ENCODE data around the gene FUZ.

Gene FUZ

DNA sequence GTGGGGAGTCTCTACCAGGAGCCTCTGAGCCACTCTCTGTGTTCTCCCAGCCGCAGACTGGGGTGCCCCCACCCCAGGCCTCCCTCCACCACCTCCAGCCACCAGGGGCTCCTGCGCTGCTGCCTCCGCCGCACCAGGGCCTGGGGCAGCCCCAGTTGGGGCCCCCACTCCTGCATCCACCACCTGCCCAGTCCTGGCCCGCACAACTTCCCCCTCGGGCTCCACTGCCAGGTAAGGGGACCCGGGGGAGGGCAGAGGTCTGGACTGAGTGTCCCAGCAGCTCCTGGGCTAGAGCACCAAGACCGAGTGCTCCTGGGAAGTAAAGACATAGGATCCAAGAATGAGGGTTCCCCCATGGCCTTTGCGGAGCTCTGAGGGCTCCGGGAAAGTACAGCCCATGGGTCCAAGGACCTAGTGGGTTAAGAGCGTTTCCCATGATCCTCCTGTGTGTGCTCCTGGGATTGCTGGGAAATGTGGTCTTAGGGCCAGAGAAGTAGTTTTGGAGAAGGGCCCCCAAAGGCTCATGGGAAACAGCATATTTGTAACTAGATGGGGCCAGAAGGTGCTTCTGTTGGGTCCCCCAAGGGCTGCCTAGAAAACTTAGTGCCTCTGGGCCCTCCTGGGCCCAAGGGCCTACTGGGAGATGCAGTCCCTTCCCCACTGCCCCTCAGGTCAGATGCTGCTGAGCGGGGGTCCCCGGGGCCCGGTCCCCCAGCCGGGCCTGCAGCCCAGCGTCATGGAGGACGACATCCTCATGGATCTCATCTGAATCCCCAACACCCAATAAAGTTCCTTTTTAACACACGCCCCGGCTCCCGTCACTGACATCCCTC lies 23.3 kb upstream of the FUZ start:
- no peak for DNase-seq (ENCODE audit: low read depth)
- TF ChIP-seq, protein P1, sequence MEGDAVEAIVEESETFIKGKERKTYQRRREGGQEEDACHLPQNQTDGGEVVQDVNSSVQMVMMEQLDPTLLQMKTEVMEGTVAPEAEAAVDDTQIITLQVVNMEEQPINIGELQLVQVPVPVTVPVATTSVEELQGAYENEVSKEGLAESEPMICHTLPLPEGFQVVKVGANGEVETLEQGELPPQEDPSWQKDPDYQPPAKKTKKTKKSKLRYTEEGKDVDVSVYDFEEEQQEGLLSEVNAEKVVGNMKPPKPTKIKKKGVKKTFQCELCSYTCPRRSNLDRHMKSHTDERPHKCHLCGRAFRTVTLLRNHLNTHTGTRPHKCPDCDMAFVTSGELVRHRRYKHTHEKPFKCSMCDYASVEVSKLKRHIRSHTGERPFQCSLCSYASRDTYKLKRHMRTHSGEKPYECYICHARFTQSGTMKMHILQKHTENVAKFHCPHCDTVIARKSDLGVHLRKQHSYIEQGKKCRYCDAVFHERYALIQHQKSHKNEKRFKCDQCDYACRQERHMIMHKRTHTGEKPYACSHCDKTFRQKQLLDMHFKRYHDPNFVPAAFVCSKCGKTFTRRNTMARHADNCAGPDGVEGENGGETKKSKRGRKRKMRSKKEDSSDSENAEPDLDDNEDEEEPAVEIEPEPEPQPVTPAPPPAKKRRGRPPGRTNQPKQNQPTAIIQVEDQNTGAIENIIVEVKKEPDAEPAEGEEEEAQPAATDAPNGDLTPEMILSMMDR (conservative IDR thresholded peaks at IDR 0.05; ENCODE audit: low read depth, low read length), result no peak
- no peak overlapping the region for H3K4me3 ChIP-seq (ENCODE audit: low read length)

DNA sequence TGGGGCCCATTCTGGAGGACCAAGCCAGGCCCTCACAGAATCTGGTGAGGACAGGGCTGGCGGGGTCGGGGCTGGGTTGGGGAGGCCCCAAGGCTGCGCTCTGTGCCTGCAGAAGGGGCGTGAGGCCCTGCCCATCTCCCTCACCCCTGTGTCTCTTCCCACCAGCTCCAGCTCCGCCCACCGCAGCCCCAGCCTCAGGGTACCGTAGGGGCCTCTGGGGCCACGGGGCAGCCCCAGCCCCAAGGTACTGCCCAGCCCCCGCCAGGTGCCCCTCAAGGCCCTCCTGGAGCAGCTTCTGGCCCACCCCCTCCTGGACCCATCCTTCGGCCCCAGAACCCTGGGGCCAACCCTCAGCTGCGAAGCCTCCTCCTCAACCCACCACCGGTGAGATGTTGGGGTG lies 22.5 kb upstream of the FUZ start:
- TF ChIP-seq, protein P1 (conservative IDR thresholded peaks at IDR 0.05; ENCODE audit: low read depth, low read length), result no peak
- no peak overlapping the region for H3K4me3 ChIP-seq (ENCODE audit: low read length)
- DNase-seq (ENCODE audit: low read depth), result no peak

- no peak overlapping the region for H3K4me3 ChIP-seq (ENCODE audit: low read length)
- no peak for DNase-seq (ENCODE audit: low read depth)
- TF ChIP-seq, protein P1 (conservative IDR thresholded peaks at IDR 0.05; ENCODE audit: low read depth, low read length), result no peak
Measured at GRCh38 chr19:49833599-49833998, 20.5 kb upstream of the FUZ start.

GRCh38 chr19:49832556-49832955 lies 19.5 kb upstream of the FUZ start:
- DNase-seq (ENCODE audit: low read depth), result no peak
- TF ChIP-seq, protein P1 (conservative IDR thresholded peaks at IDR 0.05; ENCODE audit: low read depth, low read length), result no peak
- no peak overlapping the region for H3K4me3 ChIP-seq (ENCODE audit: low read length)

- no peak for DNase-seq (ENCODE audit: low read depth)
Measured at GRCh38 chr19:49831592-49831991, 18.5 kb upstream of the FUZ start.

DNA sequence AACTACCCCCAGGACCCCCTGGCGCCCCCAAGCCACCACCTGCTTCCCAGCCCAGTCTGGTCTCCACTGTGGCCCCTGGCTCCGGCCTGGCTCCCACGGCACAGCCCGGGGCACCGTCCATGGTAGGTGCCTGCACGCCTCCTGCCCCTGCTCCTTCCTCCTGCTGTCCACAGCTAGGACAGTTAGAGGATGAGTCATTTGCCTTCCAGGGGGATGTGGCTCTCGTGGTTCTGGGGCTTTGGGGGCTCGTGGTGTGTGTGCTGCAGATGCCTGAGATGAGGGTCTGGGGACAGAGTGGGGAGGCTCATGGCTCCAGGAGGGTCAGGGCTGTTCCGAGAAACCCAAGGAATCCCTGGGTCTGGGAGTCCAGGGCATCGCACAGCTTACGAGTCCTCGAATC lies 17.7 kb upstream of the FUZ start:
- TF ChIP-seq, protein P1 (conservative IDR thresholded peaks at IDR 0.05; ENCODE audit: low read depth, low read length), result no peak
- no peak overlapping the region for H3K4me3 ChIP-seq (ENCODE audit: low read length)
- DNase-seq (ENCODE audit: low read depth), result no peak

More at GRCh38 chr19:49831592-49831991, 18.5 kb upstream of the FUZ start:
- no peak overlapping the region for H3K4me3 ChIP-seq (ENCODE audit: low read length)
- TF ChIP-seq, protein P1 (conservative IDR thresholded peaks at IDR 0.05; ENCODE audit: low read depth, low read length), result no peak

DNA sequence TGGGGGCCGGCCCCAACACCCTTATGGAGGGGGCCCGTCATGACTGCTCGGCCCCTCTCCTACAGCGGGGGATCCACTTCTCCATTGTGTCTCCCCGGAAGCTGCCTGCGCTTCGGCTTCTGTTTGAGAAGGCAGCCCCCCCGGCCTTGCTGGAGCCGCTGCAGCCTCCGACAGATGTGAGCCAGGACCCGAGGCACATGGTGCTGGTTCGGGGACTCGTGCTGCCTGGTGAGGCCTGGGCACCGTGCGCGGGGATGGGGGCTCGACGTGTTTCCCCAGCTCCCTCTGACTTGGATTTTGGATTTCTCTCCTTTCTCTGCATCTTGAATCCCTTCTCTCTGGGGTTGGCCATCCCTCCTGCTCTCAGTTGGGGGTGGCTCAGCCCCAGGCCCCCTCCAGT lies 16.6 kb upstream of the FUZ start:
- TF ChIP-seq, protein P1 (conservative IDR thresholded peaks at IDR 0.05; ENCODE audit: low read depth, low read length), result no peak
- H3K4me3 ChIP-seq (ENCODE audit: low read length), result no peak overlapping the region

More for the DNA sequence above, 16.6 kb upstream of the FUZ start:
- DNase-seq (ENCODE audit: low read depth), result no peak

All from retinal pigment epithelial cell (primary cell).